ENCODE measurements around the gene STAU1.
A peak's percentile ranks its signal among the peaks of the same experiment; 100 is the strongest.
"Not testable (repeated sequence)": the region's sequence is repeated elsewhere in the genome, so short reads cannot be mapped to it uniquely, and the experiment has no call there.

STAU1 gene

DNA sequence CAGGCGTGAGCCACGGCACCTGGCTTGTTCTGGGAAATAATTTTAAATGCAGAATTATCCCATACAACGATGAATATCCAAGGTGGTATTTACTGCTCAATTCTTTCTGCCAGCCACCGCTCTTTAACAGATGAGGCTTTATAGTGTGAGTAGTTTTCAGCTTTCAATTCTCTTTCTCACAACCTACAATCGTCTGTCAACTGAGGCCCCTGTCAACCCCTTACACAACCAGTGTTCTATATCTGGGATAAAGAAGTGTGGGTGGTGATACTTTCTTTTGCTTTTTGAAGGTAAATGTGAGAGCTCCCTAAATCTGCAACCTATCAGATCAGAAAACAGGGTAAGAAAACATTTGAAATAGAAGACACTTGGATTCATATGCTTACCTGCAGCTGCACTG is 22.5 kb downstream of the STAU1 start:
- DNase-seq = no peak

DNA sequence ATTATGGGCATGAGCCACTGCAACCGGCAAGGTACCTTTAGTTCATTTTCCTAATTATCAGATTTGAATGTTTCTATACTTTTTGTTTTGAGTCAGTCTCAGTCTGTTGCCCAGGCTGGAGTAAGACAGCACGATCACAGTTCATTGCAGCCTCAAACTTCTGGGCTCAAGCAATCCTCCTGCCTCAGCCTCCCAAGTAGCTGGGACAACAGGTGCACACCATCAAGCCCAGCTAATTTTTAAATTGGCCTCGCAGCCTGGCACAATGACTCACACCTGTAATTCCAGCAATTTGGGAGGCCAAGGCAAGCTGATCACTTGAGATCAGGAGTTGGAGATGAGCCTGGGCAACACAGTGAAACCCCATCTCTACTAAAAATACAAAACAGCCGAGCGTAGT is 24.4 kb downstream of the STAU1 start:
- DNase-seq = no peak

DNA sequence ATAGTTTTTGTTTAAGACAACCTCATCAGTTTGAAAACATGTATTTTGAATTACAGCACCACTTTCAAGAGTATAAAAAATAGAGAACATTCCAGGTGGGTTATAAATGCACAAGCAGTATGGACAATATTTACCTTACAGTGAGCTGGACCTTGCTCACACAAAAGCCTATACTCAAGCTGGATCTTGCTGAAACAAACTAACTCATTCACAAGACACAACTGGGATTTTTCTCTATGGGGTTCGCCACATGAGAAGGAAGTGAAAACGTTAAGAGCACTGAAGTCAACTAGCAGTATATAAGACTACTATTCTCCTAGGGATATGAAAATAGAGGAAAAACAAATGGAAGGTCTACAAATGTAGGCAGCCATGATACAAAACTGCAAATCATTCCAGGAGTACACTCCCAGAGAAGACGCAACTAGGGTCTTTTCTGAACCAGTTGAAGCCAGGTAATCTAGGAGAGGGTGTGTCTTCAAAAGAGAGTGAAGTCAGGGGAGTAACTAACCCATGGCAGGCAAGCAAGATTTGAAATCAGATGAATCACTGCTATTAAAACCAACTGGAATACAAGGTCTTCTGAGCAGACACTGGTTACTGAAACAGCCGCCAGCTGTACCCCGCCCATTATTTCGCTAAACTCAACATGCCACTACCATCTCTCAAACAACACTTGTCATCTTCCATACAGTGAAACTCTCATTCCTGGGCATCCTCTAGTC is 26.5 kb downstream of the STAU1 start:
- DNase-seq = no peak

DNA sequence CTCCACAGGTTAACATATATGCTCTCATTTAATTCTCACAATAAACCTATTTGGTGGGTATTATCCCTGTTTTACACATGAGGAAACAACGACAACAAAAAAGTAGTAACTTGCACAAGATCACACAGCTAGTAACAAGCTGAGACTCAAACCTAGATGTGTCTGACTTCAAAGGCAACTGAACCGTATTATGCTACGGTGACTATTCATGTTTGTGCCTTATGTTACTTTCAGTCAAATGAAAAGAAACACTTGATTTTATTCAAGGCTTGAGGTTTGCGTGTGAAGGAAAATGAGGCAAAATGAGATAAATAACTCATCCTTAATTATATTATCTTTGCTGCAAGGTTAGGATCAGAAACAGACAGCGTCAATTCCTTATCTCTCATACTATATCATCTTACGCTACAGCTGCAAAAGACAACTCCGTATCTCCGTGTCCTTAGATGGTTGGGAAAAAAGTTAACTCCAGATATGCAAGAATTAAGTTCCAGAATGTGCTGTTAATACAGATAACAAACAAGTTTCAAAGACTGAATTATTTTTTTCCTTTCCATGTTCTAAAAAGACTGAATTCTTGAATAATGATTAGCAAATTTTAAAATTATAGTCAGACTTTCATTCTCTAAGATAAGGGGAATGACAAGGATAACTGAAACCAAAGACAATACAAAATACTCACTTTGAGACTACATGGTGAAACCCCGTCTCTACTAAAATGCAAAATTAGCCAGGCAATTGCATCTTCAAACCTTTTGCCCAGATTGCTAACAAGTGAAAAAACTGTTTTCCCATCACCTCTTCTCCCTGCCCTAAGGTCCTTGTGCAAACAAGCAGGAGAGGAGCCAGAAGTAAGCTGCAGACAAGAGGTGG is 27.8 kb downstream of the STAU1 start:
- no peak for DNase-seq

DNA sequence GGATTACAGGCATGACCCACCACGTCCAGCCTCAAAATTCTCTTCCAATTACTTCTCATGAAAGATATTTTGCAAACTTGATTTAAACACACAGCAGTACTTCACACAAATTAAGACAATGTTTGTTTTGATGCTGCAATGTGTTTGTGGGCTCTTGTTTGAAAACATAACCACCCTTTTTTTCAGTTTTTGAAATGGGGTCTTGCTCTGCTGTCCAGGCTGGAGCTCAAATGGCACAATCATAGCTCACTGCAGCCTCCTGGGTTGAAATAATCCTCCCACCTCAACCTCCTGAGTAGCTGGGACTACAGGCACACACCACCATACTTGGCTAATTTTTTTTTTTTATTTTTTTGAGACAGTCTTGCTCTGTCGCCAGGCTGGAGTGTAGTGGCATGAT is 31.0 kb downstream of the STAU1 start:
- DNase-seq = no peak

DNA sequence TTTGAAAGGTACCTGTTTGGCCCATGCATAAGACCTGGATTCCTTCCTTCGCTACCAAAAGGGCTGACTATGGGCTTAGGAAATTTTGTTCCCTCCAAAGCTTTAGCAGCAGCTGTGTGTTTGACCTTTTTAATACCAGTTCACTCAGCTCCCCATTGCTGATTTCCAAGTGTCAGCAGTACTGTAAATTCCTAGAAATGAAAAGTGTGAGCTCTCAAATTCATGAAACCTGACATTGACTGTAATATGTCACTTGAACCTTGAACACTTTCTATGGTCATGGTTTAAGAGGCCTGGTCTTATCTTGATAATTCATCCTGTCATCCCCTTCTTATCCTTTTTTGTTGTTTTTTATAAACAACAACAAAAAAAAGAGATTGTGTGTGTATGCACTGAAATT is 31.7 kb downstream of the STAU1 start:
- no peak for DNase-seq

DNA sequence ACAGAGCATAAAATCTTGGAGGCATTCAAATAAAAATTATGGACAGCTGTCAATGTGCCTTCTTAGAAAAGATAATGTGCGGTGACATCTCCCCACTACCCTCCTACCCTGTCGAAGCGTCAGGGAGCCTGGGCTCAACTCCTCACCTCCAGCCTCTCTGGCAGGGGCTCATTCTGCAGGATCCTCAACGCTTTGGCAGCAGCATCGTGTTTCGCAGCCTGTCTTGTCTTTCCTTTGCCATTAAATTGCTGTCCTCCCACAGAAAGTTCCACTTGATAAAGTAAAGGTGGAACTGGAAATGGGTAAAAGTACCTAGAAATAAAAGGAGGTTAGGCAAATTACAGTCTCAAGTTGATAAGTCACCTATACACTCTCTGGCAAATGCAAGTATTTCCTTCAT is 36.7 kb downstream of the STAU1 start:
- no peak for DNase-seq

DNA sequence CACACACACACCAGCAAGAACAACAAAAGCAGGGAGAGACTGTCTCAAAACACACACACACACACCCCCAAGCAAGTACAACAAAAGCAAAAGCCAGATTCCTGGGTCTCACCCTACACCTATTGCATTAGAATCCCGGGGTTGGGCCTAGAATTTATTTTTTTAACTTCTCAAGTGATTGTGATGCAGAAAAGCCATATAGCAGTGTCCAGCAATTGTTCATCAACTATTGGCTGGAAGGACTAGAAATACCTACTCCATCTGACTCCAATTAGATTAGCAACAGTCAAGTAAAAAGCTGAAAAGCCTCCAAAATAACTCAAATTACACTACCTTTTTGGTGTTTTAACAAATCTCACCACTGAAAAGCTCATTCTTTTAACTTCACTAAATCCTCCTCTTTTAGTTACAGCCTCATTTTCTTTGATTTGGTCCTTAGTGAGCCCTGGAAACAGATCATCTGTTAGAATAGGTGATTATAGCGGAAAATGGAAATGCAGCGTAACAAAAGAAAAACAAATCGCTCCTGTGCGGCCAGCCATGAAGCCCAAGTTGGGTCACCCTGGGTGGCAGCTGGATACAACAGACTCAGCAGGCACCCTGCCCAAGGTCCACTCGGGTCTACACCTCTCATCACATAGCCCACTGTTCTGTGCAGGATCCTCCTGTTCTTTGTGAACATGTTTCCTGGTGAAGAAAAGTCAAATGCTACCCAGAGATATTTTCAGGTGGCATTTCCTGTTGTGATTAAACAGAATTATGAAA is 38.7 kb downstream of the STAU1 start:
- no peak for DNase-seq

DNA sequence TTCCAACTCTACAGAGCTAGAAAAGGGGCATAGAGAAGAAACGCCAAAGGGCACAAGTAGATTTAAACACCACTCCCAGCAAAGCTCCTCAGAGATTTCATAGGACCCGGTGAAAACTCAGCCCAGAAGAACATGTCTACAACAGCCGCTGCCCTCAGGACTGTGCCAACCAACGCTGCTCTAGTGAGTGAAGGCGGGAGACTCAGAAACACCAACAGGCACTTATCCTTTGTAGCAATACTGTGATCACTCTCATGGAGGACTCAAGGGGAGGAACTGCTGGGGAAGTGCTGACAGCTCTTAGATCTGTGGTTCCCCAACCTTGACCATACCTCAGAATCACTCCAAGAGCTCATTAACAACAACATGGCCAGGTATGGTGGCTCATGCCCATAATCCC is 39.5 kb downstream of the STAU1 start:
- no peak for DNase-seq

DNA sequence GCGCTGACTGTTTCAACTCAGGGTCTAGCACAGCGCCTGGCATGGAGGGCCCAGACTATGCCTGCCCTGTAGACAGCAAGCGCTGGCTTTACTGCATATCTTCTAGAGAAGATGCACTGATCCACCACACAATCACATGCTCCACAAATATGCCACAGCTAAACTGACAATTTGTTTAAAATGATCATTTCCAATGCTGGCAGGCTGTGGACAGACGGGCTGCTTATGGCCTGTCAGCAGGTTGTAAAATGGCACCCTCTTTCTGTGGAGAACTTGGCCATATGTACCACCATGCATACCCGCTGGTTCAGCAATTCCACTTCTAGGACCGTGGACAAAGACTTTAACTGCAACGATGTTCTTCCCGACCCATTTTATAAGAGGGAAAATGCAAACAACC is 40.8 kb downstream of the STAU1 start:
- DNase-seq = no peak

DNA sequence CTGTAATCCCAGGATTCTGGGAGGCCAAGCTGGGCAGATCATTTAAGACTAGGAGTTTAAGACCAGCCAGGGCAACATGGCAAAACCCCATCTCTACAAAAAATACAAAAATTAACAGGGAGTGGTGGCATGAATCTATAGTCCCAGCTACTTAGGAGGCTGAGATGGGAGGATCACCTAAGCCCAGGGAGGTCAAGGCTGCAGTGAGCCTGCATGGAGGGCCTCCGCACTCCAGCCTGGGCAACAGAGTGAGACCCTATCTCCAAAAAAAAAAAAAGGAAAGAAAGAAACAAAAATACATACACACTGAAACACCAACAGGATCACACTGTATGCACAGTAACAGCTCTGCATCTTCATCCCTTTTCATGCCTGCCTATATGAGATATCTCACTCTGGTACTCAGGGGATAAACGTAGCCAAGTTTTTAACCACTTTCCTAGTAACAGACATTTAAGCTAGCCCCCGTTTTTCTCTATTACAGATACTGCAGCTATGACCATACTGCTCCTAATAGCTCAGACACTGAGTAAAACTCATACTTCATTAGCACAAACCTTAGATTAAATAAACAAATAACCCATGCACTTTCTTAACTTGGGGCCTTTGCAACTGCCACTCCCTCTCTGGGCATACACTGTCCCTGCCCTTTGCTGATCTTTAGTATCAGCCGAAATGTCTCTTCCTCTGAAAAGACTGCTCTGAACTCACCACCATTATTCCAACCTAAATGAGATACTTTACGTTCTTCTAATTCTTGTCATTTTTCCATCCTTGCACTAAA is 41.5 kb downstream of the STAU1 start:
- DNase-seq = no peak

DNA sequence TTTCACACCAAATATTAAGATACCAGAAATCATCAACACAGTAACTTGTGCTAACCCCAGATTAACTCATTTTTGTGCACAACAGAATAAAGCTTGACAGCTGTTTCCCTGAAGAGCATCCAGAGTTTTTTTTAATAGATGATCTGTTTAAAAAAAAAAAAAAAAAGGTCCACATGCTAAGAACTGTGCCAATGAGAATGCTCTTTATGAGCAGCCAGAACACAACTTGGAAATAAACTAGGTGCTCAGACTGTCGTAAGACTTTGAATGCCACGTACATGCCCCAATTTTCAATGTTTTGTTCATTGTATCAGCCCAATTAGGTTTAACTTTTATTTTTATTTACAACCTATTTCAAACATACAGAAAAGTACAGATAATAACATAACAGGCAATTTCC is 47.3 kb downstream of the STAU1 start:
- DNase-seq = no peak

DNA sequence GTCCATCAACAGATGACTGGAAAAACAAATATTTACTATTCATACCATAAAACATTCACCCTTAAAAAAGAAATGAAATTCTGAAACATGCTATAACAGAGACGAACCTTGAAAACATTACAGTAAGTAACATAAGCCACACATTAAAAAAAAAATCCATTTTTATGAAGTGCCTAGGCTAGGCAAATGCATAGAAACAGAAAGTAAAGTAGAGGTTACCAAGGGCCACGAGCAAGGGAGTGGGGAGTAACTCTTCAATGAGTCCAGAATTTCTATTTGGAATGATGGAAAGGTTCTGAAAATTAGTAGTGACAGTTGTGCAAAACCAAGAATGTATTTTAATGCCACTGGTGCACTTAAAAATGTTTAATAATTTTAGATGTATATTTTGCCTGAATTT is 47.7 kb downstream of the STAU1 start:
- DNase-seq = no peak

DNA sequence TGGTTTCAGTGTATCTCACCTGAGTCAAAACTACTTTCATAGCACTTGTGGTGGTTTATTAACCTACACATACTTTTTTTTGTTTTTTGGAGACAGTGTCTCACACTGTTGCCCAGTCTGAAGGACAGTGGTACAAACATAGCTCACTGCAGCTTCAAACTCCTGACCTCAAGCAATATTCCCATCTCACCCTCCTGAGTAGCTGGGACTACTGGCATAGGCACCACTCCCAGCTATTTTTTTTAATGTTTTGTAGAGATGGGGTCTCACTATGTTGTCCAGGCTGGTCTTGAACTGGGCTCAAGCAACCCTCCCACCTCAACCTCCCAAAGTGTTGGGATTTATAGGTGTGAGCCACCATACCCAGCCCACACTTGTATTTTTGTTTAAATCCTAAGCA is 49.7 kb downstream of the STAU1 start:
- DNase-seq = no peak

DNA sequence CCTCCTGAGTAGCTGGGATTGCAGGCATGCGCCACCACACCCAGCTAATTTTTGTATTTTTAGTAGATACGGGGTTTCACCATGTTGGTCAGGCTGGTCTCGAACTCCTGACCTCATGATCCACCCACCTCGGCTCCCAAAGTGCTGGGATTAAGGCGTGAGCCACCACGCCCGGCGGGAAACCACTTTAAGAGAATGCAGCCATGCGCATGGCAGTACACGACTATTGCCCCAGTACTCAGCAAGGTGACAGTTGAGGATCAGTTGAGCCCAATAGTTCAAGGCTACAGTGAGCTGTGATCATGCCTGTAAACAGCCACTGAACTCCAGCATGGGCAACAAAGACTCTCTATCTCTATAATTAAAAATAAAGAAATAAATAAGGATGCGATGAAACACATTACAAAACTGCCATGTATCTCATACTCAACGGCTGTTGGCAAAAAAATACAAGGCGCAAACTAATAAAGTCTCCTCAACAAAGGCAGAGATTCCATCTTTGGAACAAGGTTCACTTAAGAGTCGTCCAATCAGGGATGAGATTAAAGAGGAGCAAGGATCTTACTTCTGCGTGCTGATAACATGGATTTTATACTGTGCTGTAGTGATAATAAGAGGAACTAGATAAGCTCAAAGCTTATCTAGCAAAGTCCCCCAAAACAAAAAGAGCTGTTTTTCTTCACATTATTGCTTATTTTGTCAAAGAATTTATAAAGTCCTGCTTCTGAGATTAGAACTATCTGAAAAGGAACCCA is 51.1 kb downstream of the STAU1 start:
- no peak for DNase-seq

DNA sequence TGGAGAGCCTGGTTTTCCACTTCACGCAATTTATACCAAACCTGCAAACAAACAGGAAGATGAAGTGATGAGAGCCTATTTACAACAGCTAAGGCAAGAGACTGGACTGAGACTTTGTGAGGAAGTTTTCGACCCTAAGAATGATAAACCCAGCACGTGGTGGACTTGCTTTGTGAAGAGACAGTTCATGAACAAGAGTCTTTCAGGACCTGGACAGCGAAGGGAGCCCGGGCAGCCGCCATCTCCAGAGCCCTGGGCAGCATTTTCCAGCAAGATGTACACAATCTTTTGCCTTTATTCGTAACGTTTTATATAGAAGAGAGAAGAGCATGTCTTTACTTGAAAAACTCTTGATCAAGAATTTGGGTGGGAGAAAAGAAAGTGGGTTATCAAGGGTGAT is 53.3 kb downstream of the STAU1 start:
- not testable (repeated sequence) for DNase-seq

DNA sequence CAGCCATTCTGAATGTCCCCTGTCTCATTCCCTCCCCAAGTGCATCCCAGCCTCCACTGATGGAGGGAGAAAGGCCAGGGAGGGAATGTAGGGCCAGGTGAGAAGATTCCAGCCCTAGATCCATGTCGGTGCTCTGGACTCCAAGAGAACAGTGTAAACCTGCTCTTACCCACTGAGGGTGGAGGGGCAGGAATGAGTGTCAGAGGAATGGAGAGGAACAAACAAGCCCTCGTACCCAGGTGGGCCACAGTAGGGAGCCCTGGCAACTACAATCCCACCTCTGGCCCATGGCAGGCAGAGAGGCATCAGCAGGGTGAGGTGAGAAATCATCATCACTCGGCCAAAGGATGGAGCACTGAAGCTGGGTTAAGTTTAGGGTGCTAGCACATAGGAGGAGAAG is 54.6 kb downstream of the STAU1 start:
- DNase-seq = no peak

DNA sequence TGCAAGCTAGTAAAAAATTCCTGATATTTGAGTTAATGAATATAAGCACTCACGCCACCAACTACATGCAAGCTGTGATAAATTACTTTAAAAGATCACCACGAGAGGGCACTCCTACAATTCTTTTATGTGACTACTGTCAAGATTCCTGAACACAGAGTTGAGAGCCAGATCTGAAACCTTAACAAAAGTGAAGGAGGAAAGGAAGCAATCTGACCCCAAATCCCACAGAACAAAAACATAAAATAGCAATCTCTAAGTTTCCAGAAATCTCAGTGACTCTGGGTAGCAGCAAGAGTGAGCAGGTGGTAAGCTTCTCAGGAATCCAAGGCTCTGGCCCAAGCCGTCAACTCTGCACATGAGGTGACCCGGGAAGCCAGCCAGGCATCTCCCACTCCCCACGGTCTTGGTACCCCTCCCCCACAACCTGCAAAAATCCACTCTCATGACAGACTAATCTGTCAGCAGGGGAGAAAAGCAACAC is 55.1 kb downstream of the STAU1 start:
- DNase-seq = peak; percentile 73

DNA sequence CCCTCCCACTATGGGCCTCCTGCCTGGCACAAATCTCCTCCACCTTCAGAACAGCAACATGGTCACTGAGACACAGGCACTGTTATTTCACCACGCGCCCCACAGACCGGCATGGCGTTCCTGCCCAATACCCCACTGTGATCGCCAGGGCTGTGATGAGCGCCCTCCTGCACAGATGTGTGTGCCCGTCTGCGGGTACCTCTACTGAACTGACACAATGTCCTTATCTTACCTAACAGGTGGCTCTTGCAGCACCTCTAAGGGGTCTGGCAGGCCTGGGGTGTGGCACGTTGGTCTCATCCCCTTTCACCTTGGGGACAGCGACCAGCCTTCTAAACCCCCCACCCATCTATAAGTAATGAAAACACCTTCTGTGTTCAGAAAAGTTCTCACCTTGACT is 64.2 kb downstream of the STAU1 start:
- no peak for DNase-seq

DNA sequence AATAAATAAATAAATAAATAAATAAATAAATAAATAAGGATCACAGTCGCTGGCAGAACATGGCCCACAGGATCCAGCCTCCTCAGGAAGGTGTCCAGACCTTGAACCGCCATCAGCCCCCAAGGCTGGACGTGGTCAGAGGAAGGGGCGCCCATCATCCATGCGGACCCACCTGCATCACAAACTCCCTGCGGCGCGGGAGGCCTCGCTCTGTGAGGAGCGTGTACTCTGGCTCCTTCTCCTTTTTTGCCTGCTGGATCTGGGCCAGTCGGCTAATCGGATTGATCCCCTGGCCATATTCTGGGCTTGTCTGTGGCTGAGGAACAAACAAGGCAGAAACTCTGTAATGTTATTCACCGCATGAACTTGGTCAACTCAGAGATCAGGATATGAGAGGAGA is 65.2 kb downstream of the STAU1 start:
- no peak for DNase-seq

DNA sequence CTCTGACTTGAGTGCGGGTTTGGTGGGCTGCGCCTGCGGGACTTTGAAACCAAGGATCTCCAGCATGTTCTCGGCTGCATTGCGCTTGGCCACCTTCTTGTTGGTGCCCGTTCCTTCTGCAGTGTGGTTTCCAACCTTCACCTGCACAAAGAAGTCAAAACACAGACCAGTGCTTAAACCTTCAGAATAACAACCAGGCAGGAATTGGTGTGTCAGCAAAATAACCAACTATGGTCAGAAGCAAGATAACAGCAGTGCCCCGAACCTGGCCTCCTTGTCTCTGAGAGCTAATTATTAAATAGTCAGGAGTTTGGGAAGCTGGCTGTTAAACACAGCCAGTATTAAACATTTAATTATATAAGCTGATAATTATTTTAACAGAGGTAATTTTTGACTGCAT is 68.1 kb downstream of the STAU1 start:
- DNase-seq = no peak

DNA sequence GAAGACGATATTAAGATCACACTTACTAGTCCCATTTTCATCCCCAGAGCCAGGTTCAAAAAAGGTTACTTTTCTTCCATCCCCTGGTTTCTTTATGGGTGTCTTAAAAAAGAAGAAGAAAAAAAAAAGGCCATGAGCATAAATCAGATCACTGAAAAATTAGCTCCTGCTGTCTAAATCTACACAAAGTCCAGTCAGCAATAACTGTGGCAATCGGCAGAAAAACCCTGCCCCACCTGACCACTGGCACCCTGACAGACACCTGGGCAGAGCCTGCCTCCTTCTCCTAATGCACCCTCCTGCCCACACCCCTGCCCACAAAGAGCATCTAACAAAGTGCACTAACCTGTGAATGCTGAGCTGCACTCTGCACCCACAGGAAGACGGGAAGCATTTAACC is 69.8 kb downstream of the STAU1 start:
- no peak for DNase-seq
